ENCODE results near the gene GMIP.
"Not testable (repeated sequence)": the region's sequence is repeated elsewhere in the genome, so short reads cannot be mapped to it uniquely, and the experiment has no call there.

Gene GMIP

GRCh38 chr19:19606686-19607085 lies 36.8 kb downstream of the GMIP start:
- DNase-seq (ENCODE audit: low read depth, low spot score): not testable (repeated sequence)

- DNase-seq (ENCODE audit: low read depth, low spot score): no peak
These were observed 37.4 kb downstream of the GMIP start for GRCh38 chr19:19606021-19606420.

GRCh38 chr19:19602713-19603324 lies 40.6 kb downstream of the GMIP start:
- no peak for DNase-seq (ENCODE audit: low read depth, low spot score)

GRCh38 chr19:19602136-19602712 lies 41.2 kb downstream of the GMIP start:
- DNase-seq (ENCODE audit: low read depth, low spot score): no peak

GRCh38 chr19:19600793-19601330 lies 42.6 kb downstream of the GMIP start:
- DNase-seq (ENCODE audit: low read depth, low spot score): no peak

- DNase-seq (ENCODE audit: low read depth, low spot score): not testable (repeated sequence)
These were observed 44.6 kb downstream of the GMIP start for GRCh38 chr19:19598728-19599451.

GRCh38 chr19:19597809-19598306 lies 45.6 kb downstream of the GMIP start:
- no peak for DNase-seq (ENCODE audit: low read depth, low spot score)

GRCh38 chr19:19595171-19595701 lies 48.2 kb downstream of the GMIP start:
- DNase-seq (ENCODE audit: low read depth, low spot score): peak; percentile 23

- DNase-seq (ENCODE audit: low read depth, low spot score): no peak
These were observed 49.1 kb downstream of the GMIP start for GRCh38 chr19:19594381-19594780.

- no peak for DNase-seq (ENCODE audit: low read depth, low spot score)
These were observed 50.8 kb downstream of the GMIP start for GRCh38 chr19:19592690-19593089.

- peak; percentile 45 for DNase-seq (ENCODE audit: low read depth, low spot score)
These were observed 52.2 kb downstream of the GMIP start for GRCh38 chr19:19591133-19591825.

GRCh38 chr19:19588546-19588945 lies 54.9 kb downstream of the GMIP start:
- DNase-seq (ENCODE audit: low read depth, low spot score): no peak

GRCh38 chr19:19587771-19588170 lies 55.7 kb downstream of the GMIP start:
- no peak for DNase-seq (ENCODE audit: low read depth, low spot score)

- DNase-seq (ENCODE audit: low read depth, low spot score): no peak
These were observed 59.1 kb downstream of the GMIP start for GRCh38 chr19:19584356-19584755.

GRCh38 chr19:19582471-19582870 lies 61.0 kb downstream of the GMIP start:
- no peak for DNase-seq (ENCODE audit: low read depth, low spot score)

GRCh38 chr19:19581391-19581790 lies 62.1 kb downstream of the GMIP start:
- DNase-seq (ENCODE audit: low read depth, low spot score): no peak

GRCh38 chr19:19580418-19580817 lies 63.0 kb downstream of the GMIP start:
- DNase-seq (ENCODE audit: low read depth, low spot score): no peak

GRCh38 chr19:19579533-19580361 lies 63.7 kb downstream of the GMIP start:
- DNase-seq (ENCODE audit: low read depth, low spot score): no peak
